GM23248 (cell line): Measurements from ENCODE around the gene ZNF627. TPM values are rescaled to one million over a fixed set of nuclear protein-coding genes. Genes with fewer than 3 reads are reported as not detected.
A peak's percentile ranks its signal among the peaks of the same experiment; 100 is the strongest.

Experiments used
- DNase-seq: peaks from one replicate; pipeline ENCODE4 v3.0.0-alpha.2; 2015
- H2AFZ ChIP-seq: fragments of 200-600 bp; sonication (generic); 2 replicates; pipeline ENCODE4 v1.6.1; 2016; ENCODE audit warnings: antibody characterized with exemption
- H3F3A ChIP-seq: fragments of 200-600 bp; sonication (generic); 2 replicates; pipeline ENCODE4 v1.6.1; 2016; ENCODE audit warnings: mild to moderate bottlenecking, antibody characterized with exemption, mixed run types; ENCODE audit not compliant: insufficient read depth
- H3K27ac ChIP-seq: fragments of 200-600 bp; sonication (generic); 2 replicates; pipeline ENCODE4 v1.5.1; 2016; ENCODE audit warnings: mild to moderate bottlenecking
- H3K27me3 ChIP-seq: fragments of 200-600 bp; sonication (generic); replicated peaks from 2 replicates; pipeline ENCODE4 v1.6.1; 2016; ENCODE audit warnings: mild to moderate bottlenecking; ENCODE audit not compliant: insufficient read depth
- H3K36me3 ChIP-seq: fragments of 200-600 bp; sonication (generic); 2 replicates; pipeline ENCODE4 v1.6.1; 2016; ENCODE audit warnings: low read depth, mild to moderate bottlenecking
- H3K4me1 ChIP-seq: fragments of 200-600 bp; sonication (generic); 2 replicates; pipeline ENCODE4 v1.6.1; 2016; ENCODE audit warnings: mild to moderate bottlenecking; ENCODE audit not compliant: insufficient read depth
- H3K4me2 ChIP-seq: fragments of 200-600 bp; sonication (generic); one replicate; pipeline ENCODE4 v1.6.1; 2016; ENCODE audit warnings: mild to moderate bottlenecking; ENCODE audit not compliant: unreplicated experiment
- H3K4me3 ChIP-seq: fragments of 200-600 bp; sonication (generic); 2 replicates; pipeline ENCODE4 v1.5.1; 2016; ENCODE audit warnings: mild to moderate bottlenecking
- H3K79me2 ChIP-seq: fragments of 200-600 bp; sonication (generic); 2 replicates; pipeline ENCODE4 v1.6.1; 2016; ENCODE audit warnings: mild to moderate bottlenecking; ENCODE audit not compliant: insufficient read depth
- H3K9ac ChIP-seq: fragments of 200-600 bp; sonication (generic); 2 replicates; pipeline ENCODE4 v1.6.1; 2016; ENCODE audit warnings: mild to moderate bottlenecking
- H3K9me2 ChIP-seq: fragments of 200-600 bp; sonication (generic); 2 replicates; pipeline ENCODE4 v1.6.1; 2016; ENCODE audit warnings: mixed run types, mild to moderate bottlenecking, moderate library complexity; ENCODE audit not compliant: insufficient read depth
- H3K9me3 ChIP-seq: fragments of 200-600 bp; sonication (generic); one replicate; pipeline ENCODE4 v1.6.1; 2017; ENCODE audit warnings: low read depth
- H4K20me1 ChIP-seq: fragments of 200-600 bp; sonication (generic); 2 replicates; pipeline ENCODE4 v1.6.0; 2016; ENCODE audit not compliant: insufficient read depth
- EZH2 ChIP-seq: fragments of 200-600 bp; sonication (generic); IDR thresholded peaks from 2 replicates; pipeline ENCODE4 v1.6.1; 2018; ENCODE audit warnings: antibody characterized with exemption, mild to moderate bottlenecking; ENCODE audit not compliant: insufficient read depth, poor library complexity, severe bottlenecking
- EZH2phosphoT487 ChIP-seq: fragments of 200-600 bp; sonication (generic); IDR thresholded peaks from 2 replicates; pipeline ENCODE4 v1.6.1; 2018; ENCODE audit warnings: antibody characterized with exemption, moderate library complexity, mild to moderate bottlenecking, low read depth; ENCODE audit not compliant: insufficient read depth
- WGBS, 2 experiments: methylation state at CpG; one replicate each; pipeline ENCODE4 v1.1.6; 2015 to 2017; ENCODE audit warnings: low lambda C conversion rate in 2 of 2, low coverage in 1 of 2; ENCODE audit errors: missing lambda C conversion rate in 2 of 2; 5-methylcytosine and 5-hydroxymethylcytosine counted together
- in situ Hi-C: fragments of 300-500 bp; cut with MboI; formaldehyde crosslinking; loops from 2 replicates; pipeline ENCODE4 v1.15.0; 2020
- polyA plus RNA-seq: library from polyadenylated mRNA; unstranded; fragments of >200 nt; fragmentation: Nextera tagmentation; extraction: Ambion mirVana; gene quantifications from 2 replicates; pipeline ENCODE4 v1.2.1, GENCODE V29; 2016
- total RNA-seq: library from RNA; depleted of rRNA; stranded (reverse); fragments of >200 nt; shearing (Covaris generic); gene quantifications from 2 replicates; pipeline ENCODE4 v1.2.3, GENCODE V29; 2014

ZNF627 gene
- total and polyA plus RNA-seq, 2 experiments from 2014 or later = 7.7 to 13.8 TPM

GRCh38 chr19:11649941-11650340 is 52.7 kb downstream of the ZNF627 start:
- H3F3A ChIP-seq = peaks cover 5% of the 10 kb centered on the region; the same call in 1 of the 2 replicates
- no peaks in the 10 kb centered on the region for H4K20me1 ChIP-seq
- H3K4me1 ChIP-seq = peaks cover 7% of the 10 kb centered on the region; the same call in 1 of the 2 replicates
- in situ Hi-C loops = no loop called here
- H3K27me3 ChIP-seq = no peaks in the 10 kb centered on the region
- no peak for TF ChIP-seq EZH2phosphoT487
- no peak for TF ChIP-seq EZH2
- no peak overlapping the region for H2AFZ ChIP-seq
- H3K9ac ChIP-seq = no peak overlapping the region
- H3K9me2 ChIP-seq = no peaks in the 10 kb centered on the region
- H3K79me2 ChIP-seq = no peaks in the 10 kb centered on the region
- H3K4me2 ChIP-seq = no peak overlapping the region
- no peaks in the 10 kb centered on the region for H3K9me3 ChIP-seq
- H3K27ac ChIP-seq = no peak overlapping the region
- H3K4me3 ChIP-seq = no peak overlapping the region
- peak; percentile 71 for DNase-seq
- H3K36me3 ChIP-seq = peaks cover 8% of the 10 kb centered on the region; the same call in 1 of the 2 replicates

- no peak overlapping the region for H3K4me2 ChIP-seq
- H3K27ac ChIP-seq = no peak overlapping the region
- H3K4me3 ChIP-seq = no peak overlapping the region
- peaks cover 7% of the 10 kb centered on the region; the same call in 1 of the 2 replicates for H3K4me1 ChIP-seq
- no peaks in the 10 kb centered on the region for H4K20me1 ChIP-seq
- H3K36me3 ChIP-seq = peaks cover 8% of the 10 kb centered on the region; the same call in 1 of the 2 replicates
- no peaks in the 10 kb centered on the region for H3K79me2 ChIP-seq
- no peak for TF ChIP-seq EZH2
- H3K9me2 ChIP-seq = no peaks in the 10 kb centered on the region
- H3K27me3 ChIP-seq = no peaks in the 10 kb centered on the region
- DNase-seq = no peak
- H2AFZ ChIP-seq = no peak overlapping the region
- no peak overlapping the region for H3K9ac ChIP-seq
- H3K9me3 ChIP-seq = no peaks in the 10 kb centered on the region
- peaks cover 5% of the 10 kb centered on the region; the same call in 1 of the 2 replicates for H3F3A ChIP-seq
- 93 to 97% methylated on average over 4 of the region's 4 CpGs for WGBS, 2 experiments
- in situ Hi-C loops = no loop called here
These were observed 53.8 kb downstream of the ZNF627 start for GRCh38 chr19:11651062-11651461.

GRCh38 chr19:11652056-11652455 is 54.8 kb downstream of the ZNF627 start:
- H2AFZ ChIP-seq = no peak overlapping the region
- H3K27me3 ChIP-seq = no peaks in the 10 kb centered on the region
- H3K4me2 ChIP-seq = no peak overlapping the region
- H3K4me1 ChIP-seq = peaks cover 7% of the 10 kb centered on the region; the same call in 1 of the 2 replicates
- no peak for DNase-seq
- H3K9me3 ChIP-seq = no peaks in the 10 kb centered on the region
- H3F3A ChIP-seq = peaks cover 5% of the 10 kb centered on the region; the same call in 1 of the 2 replicates
- in situ Hi-C loops = no loop called here
- peaks cover 8% of the 10 kb centered on the region; the same call in 1 of the 2 replicates for H3K36me3 ChIP-seq
- TF ChIP-seq EZH2phosphoT487 (no peak), EZH2 (no peak)
- 93 to 100% methylated on average over 2 of the region's 2 CpGs for WGBS, 2 experiments
- no peaks in the 10 kb centered on the region for H3K9me2 ChIP-seq
- H4K20me1 ChIP-seq = no peaks in the 10 kb centered on the region
- no peaks in the 10 kb centered on the region for H3K79me2 ChIP-seq
- H3K9ac ChIP-seq = no peak overlapping the region
- no peak overlapping the region for H3K4me3 ChIP-seq
- no peak overlapping the region for H3K27ac ChIP-seq

- no peaks in the 10 kb centered on the region for H3K9me3 ChIP-seq
- WGBS, 2 experiments = 89 to 95% methylated on average over 6 of the region's 6 CpGs
- H3F3A ChIP-seq = peaks cover 5% of the 10 kb centered on the region; the same call in 1 of the 2 replicates
- DNase-seq = no peak
- no peaks in the 10 kb centered on the region for H3K79me2 ChIP-seq
- TF ChIP-seq EZH2phosphoT487 = no peak
- no peak for TF ChIP-seq EZH2
- no peak overlapping the region for H3K4me3 ChIP-seq
- in situ Hi-C loops = no loop called here
- no peak overlapping the region for H3K27ac ChIP-seq
- no peak overlapping the region for H3K4me2 ChIP-seq
- H4K20me1 ChIP-seq = no peaks in the 10 kb centered on the region
- peaks cover 8% of the 10 kb centered on the region; the same call in 1 of the 2 replicates for H3K36me3 ChIP-seq
- H3K9ac ChIP-seq = no peak overlapping the region
- H2AFZ ChIP-seq = no peak overlapping the region
- H3K27me3 ChIP-seq = no peaks in the 10 kb centered on the region
- no peaks in the 10 kb centered on the region for H3K9me2 ChIP-seq
- H3K4me1 ChIP-seq = peaks cover 7% of the 10 kb centered on the region; the same call in 1 of the 2 replicates
These were observed 55.2 kb downstream of the ZNF627 start for GRCh38 chr19:11652492-11652891.

- Histone ChIP-seq H3K9me3 (no peaks in the 10 kb centered on the region), H3K79me2 (no peaks in the 10 kb centered on the region), H3K4me1 (no peaks in the 10 kb centered on the region), H3K27me3 (no peaks in the 10 kb centered on the region), H3K9ac (no peak overlapping the region), H3K9me2 (no peaks in the 10 kb centered on the region), H3K4me3 (no peak overlapping the region), H3K27ac (no peak overlapping the region), H3K4me2 (no peak overlapping the region), H3K36me3 (peaks cover 8% of the 10 kb centered on the region; the same call in 1 of the 2 replicates), H3F3A (peaks cover 4% of the 10 kb centered on the region; the same call in 1 of the 2 replicates), H2AFZ (no peak overlapping the region), H4K20me1 (no peaks in the 10 kb centered on the region)
- no peak for DNase-seq
- in situ Hi-C loops = no loop called here
- TF ChIP-seq EZH2 (no peak), EZH2phosphoT487 (no peak)
- 80 to 87% methylated on average over 3 of the region's 3 CpGs for WGBS, 2 experiments
These were observed 59.3 kb downstream of the ZNF627 start for GRCh38 chr19:11656535-11656934.
